ENCODE data around the gene ZNF71.

GRCh38 chr19:56566904-56567273 is 28.2 kb upstream of the ZNF71 start:
- TF ChIP-seq CTCF (IDR thresholded peaks at IDR 0.05), result no peak
- TF ChIP-seq EP300 (IDR thresholded peaks at IDR 0.05; ENCODE audit: low read depth), result no peak
- TF ChIP-seq POLR2A (IDR thresholded peaks at IDR 0.05), result no peak
- TF ChIP-seq POLR2AphosphoS5 (IDR thresholded peaks at IDR 0.05), result no peak

Data from transverse colon (tissue), 4 donors.